Osteoblast (primary cell): ENCODE data around the gene CLEC16A. TPM values are rescaled to one million over a fixed set of nuclear protein-coding genes. Genes with fewer than 3 reads are reported as not detected.

Experiments
- DNase-seq: peaks from one replicate; pipeline ENCODE4 v3.0.0; 2011; ENCODE audit warnings: low spot score, mixed read lengths; ENCODE audit not compliant: insufficient read length; ENCODE audit errors: missing footprints
- H2AFZ ChIP-seq: 2 replicates; pipeline ENCODE4 v1.6.0; 2011; ENCODE audit warnings: mild to moderate bottlenecking, low read length
- H3K27ac ChIP-seq: 2 replicates; pipeline ENCODE4 v1.5.1; 2011; ENCODE audit warnings: mild to moderate bottlenecking, low read depth, low read length, moderate library complexity
- H3K27me3 ChIP-seq: 2 replicates; pipeline ENCODE4 v1.6.0; 2012; ENCODE audit warnings: mild to moderate bottlenecking, control low read depth, inconsistent platforms, low read length, moderate library complexity; ENCODE audit not compliant: insufficient read depth
- H3K36me3 ChIP-seq: 2 replicates; pipeline ENCODE4 v1.5.1; 2011; ENCODE audit warnings: mild to moderate bottlenecking, low read length, control low read depth, moderate library complexity; ENCODE audit not compliant: insufficient read depth
- H3K4me1 ChIP-seq: 2 replicates; pipeline ENCODE4 v1.5.1; 2011; ENCODE audit warnings: mild to moderate bottlenecking, low read length, control low read depth, moderate library complexity; ENCODE audit not compliant: insufficient read depth
- H3K4me2 ChIP-seq: 2 replicates; pipeline ENCODE4 v1.6.0; 2011; ENCODE audit warnings: mild to moderate bottlenecking, low read length; ENCODE audit not compliant: insufficient read depth
- H3K4me3 ChIP-seq: fragments of 200-600 bp; sonication (generic); 3 replicates; pipeline ENCODE4 v1.5.1; 2012; ENCODE audit warnings: mild to moderate bottlenecking, low read length, inconsistent platforms; ENCODE audit not compliant: insufficient read depth
- H3K79me2 ChIP-seq: 2 replicates; pipeline ENCODE4 v1.6.0; 2012; ENCODE audit warnings: mild to moderate bottlenecking, low read length, control low read depth, inconsistent platforms; ENCODE audit not compliant: insufficient read depth
- H3K9me3 ChIP-seq: 2 replicates; pipeline ENCODE4 v1.5.1; 2011; ENCODE audit warnings: low read depth, low read length, control low read depth
- H4K20me1 ChIP-seq: 2 replicates; pipeline ENCODE4 v1.6.0; 2012; ENCODE audit warnings: mild to moderate bottlenecking, low read length, control low read depth; ENCODE audit not compliant: insufficient read depth
- total RNA-seq: library from RNA; depleted of rRNA; stranded (reverse); fragments of >200 nt; gene quantifications from 2 replicates; pipeline ENCODE4 v1.2.3, GENCODE V29; 2012
- TF ChIP-seq, protein P1 (sequence below): IDR thresholded peaks from 2 replicates; pipeline ENCODE4 v1.5.1; 2011; ENCODE audit warnings: mild to moderate bottlenecking, low read depth, low read length, moderate library complexity; ENCODE audit errors: extremely low read depth

CLEC16A gene
- total RNA-seq, 1 donor: 25.7 TPM

DNA sequence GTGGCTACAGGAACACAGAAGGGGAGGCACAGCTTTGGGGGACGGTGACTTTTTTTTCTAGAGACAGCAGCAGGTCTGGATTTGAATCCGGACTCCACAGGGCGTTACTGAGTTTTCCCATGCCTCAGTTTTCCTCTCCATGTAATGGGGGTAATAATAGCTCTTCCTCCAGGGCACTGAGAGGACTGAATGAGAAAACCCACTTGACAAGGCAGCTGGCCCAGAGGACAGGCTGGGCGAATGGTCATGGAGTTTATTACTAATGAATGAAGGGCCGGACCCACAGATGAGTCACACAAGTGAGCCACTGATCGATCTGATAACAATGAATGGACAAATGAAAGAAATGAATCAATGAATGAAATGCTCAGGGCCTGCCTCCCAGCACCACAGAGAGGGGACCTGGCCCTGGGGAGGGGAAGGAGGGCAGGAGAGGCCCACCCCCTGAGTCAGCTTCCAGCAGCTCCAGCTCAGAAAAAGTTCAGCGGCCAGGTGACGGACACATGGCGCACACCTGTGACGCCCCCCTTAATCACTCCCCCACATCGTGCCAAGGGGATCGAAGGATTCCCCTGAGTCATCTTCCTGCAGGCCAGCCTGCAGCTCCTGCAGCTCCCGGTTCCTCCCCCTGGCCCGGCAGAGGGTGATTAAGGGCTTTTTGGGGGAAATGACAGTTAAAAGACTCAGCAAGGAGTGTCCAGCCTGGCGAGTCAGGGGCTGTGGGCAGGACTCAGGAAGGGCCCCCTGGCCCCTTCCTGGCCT is 257.3 kb downstream of the CLEC16A start:
- H3K27ac ChIP-seq: peak overlapping the region; percentile 52
- no peaks in the 10 kb centered on the region for H3K27me3 ChIP-seq
- H3K4me1 ChIP-seq: peaks cover 19% of the 10 kb centered on the region
- H3K4me3 ChIP-seq: peak overlapping the region; percentile 48
- DNase-seq: peak; percentile 96
- H3K4me2 ChIP-seq: peak overlapping the region; percentile 65
- no peaks in the 10 kb centered on the region for H3K9me3 ChIP-seq
- TF ChIP-seq, protein P1, sequence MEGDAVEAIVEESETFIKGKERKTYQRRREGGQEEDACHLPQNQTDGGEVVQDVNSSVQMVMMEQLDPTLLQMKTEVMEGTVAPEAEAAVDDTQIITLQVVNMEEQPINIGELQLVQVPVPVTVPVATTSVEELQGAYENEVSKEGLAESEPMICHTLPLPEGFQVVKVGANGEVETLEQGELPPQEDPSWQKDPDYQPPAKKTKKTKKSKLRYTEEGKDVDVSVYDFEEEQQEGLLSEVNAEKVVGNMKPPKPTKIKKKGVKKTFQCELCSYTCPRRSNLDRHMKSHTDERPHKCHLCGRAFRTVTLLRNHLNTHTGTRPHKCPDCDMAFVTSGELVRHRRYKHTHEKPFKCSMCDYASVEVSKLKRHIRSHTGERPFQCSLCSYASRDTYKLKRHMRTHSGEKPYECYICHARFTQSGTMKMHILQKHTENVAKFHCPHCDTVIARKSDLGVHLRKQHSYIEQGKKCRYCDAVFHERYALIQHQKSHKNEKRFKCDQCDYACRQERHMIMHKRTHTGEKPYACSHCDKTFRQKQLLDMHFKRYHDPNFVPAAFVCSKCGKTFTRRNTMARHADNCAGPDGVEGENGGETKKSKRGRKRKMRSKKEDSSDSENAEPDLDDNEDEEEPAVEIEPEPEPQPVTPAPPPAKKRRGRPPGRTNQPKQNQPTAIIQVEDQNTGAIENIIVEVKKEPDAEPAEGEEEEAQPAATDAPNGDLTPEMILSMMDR: no peak
- H3K36me3 ChIP-seq: no peaks in the 10 kb centered on the region
- no peak overlapping the region for H2AFZ ChIP-seq
- H3K79me2 ChIP-seq: no peaks in the 10 kb centered on the region
- peaks cover 2% of the 10 kb centered on the region for H4K20me1 ChIP-seq

DNA sequence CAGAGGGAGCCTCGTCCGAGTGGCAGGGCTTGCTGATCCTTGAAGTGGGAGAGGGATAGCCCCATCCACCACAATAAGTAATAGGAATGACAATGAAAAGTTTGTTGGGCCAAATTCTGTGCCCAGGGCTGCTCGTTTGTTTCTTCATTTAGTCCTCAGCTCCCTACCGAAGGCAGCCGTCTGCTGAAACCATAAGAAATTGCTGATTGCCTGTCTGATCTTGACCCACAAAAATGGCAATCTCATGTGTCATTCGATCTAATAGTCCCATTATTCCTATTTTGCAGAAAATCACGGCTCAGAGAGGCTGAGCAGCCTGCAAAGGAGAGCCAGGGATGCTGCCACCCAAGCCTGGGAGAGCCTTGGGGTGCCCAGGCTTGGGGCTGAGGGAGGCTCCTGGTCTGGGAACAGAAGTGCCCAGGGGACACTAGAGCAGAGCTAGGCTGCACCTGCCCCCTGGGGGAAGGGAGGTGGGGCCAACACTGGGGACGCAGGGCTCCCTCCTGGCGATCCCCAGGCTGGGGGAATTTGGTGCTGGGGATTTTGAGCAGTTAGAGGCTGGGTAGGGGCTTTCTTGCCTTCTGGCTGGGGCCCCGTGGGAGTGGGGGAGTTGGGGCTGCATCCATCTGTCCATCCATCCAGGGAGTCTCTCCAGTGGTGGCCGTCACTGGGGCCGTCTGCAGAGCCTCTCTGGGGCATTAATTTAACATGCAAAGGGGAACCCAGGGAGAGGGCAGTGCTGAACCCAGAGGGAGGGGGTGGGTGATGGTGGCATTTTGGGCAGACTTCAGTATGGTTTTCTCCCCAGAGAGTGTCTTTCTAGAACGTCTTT is 258.1 kb downstream of the CLEC16A start:
- Histone ChIP-seq H3K27me3 (no peaks in the 10 kb centered on the region), H2AFZ (no peak overlapping the region), H3K4me1 (peaks cover 19% of the 10 kb centered on the region), H3K79me2 (no peaks in the 10 kb centered on the region), H4K20me1 (peaks cover 2% of the 10 kb centered on the region), H3K27ac (peak overlapping the region; percentile 52), H3K9me3 (peaks cover 2% of the 10 kb centered on the region), H3K4me2 (peak overlapping the region; percentile 65), H3K4me3 (peak overlapping the region; percentile 48), H3K36me3 (no peaks in the 10 kb centered on the region)
- TF ChIP-seq, protein P1: no peak
- DNase-seq: peak; percentile 87

GRCh38 chr16:11203111-11203623 is 258.8 kb downstream of the CLEC16A start:
- Histone ChIP-seq H3K27me3 (no peaks in the 10 kb centered on the region), H3K4me2 (no peak overlapping the region), H3K27ac (no peak overlapping the region), H4K20me1 (peaks cover 2% of the 10 kb centered on the region), H3K79me2 (no peaks in the 10 kb centered on the region), H3K36me3 (no peaks in the 10 kb centered on the region), H2AFZ (no peak overlapping the region), H3K4me1 (peaks cover 19% of the 10 kb centered on the region), H3K4me3 (no peak overlapping the region), H3K9me3 (peaks cover 2% of the 10 kb centered on the region)
- peak; percentile 50 for DNase-seq
- TF ChIP-seq, protein P1: no peak
